Gastrocnemius medialis (tissue), 4 donors: ENCODE measurements around the gene CCDC177. TPM values are rescaled to one million over a fixed set of nuclear protein-coding genes. Genes with fewer than 3 reads are reported as not detected.

Experiments used
- ATAC-seq, 2 donors: fragments of 150-250 bp; one replicate each; pipeline ENCODE4 v1.9.1; 2016
- DNase-seq, 2 donors: peaks; one replicate each; pipeline ENCODE4 v3.0.0-alpha.2; 2019
- H3K27ac ChIP-seq, 4 donors: fragments of 200-600 bp; sonication (generic); 1 replicate in 1 of 4; 2 replicates in 3 of 4; pipeline ENCODE4 v1.5.1; 2016 to 2018; ENCODE audit warnings: mild to moderate bottlenecking in 2 of 4, moderate library complexity in 1 of 4
- H3K27me3 ChIP-seq, 3 donors: fragments of 200-600 bp; sonication (generic) in 2 of 3; 1 replicate in 1 of 3; 2 replicates in 2 of 3; pipeline versions ENCODE4 v1.5.1 to v1.6.0; 2016 to 2019; ENCODE audit warnings: mild to moderate bottlenecking in 1 of 3, moderate library complexity in 1 of 3
- H3K36me3 ChIP-seq, 2 donors: fragments of 200-600 bp; sonication (generic) in 1 of 2; one replicate each; pipeline ENCODE4 v1.5.1; 2017 to 2018
- H3K4me1 ChIP-seq, 2 donors: fragments of 200-600 bp; sonication (generic) in 1 of 2; one replicate each; pipeline ENCODE4 v1.5.1; 2016 to 2017; ENCODE audit warnings: mild to moderate bottlenecking in 2 of 2
- H3K4me3 ChIP-seq, 4 donors: fragments of 200-600 bp; sonication (generic) in 3 of 4; 1 replicate in 1 of 4; 2 replicates in 3 of 4; pipeline ENCODE4 v1.5.1; 2016 to 2019; ENCODE audit warnings: mild to moderate bottlenecking in 2 of 4
- H3K9me3 ChIP-seq, 3 donors: fragments of 200-600 bp; sonication (generic) in 2 of 3; 1 replicate in 1 of 3; 2 replicates in 2 of 3; pipeline ENCODE4 v1.5.1; 2016 to 2019
- POLR2A ChIP-seq, 2 donors: fragments of 450-650 bp; IDR thresholded peaks; one replicate each; pipeline ENCODE4 v1.6.1; 2017; ENCODE audit warnings: antibody characterized with exemption in 2 of 2, mild to moderate bottlenecking in 2 of 2, moderate library complexity in 2 of 2
- in situ Hi-C, 4 donors: fragments of 200-750 bp; cut with MboI; loops; one replicate each; pipeline versions ENCODE4 v1.15.0 to v1.8.0; 2017; ENCODE audit warnings: low sequenced_read_pairs in 4 of 4
- intact Hi-C: fragments of 100-400 bp; cut with DNase I; formaldehyde crosslinking; loops from one replicate; pipeline ENCODE4 v1.15.1; 2023; ENCODE audit warnings: low total_unique reads
- total RNA-seq, 4 donors: library from RNA; depleted of rRNA; stranded (reverse); fragments of >200 nt; gene quantifications; one replicate each; pipeline versions ENCODE4 v1.1.0 to v1.2.3, GENCODE V29; 2016
- TF ChIP-seq, protein P1 (sequence below), 5 experiments: fragments of 450-650 bp in 3 of 5; fragments of 200-600 bp in 2 of 5; sonication (generic) in 2 of 5; IDR thresholded peaks in 4 of 5; conservative IDR thresholded peaks in 1 of 5; 1 replicate in 4 of 5; 2 replicates in 1 of 5; pipeline ENCODE4 v1.5.1; 2016 to 2019; ENCODE audit warnings: antibody characterized with exemption in 5 of 5, mild to moderate bottlenecking in 3 of 5, moderate library complexity in 3 of 5

Gene CCDC177
- not detected for total RNA-seq

DNA sequence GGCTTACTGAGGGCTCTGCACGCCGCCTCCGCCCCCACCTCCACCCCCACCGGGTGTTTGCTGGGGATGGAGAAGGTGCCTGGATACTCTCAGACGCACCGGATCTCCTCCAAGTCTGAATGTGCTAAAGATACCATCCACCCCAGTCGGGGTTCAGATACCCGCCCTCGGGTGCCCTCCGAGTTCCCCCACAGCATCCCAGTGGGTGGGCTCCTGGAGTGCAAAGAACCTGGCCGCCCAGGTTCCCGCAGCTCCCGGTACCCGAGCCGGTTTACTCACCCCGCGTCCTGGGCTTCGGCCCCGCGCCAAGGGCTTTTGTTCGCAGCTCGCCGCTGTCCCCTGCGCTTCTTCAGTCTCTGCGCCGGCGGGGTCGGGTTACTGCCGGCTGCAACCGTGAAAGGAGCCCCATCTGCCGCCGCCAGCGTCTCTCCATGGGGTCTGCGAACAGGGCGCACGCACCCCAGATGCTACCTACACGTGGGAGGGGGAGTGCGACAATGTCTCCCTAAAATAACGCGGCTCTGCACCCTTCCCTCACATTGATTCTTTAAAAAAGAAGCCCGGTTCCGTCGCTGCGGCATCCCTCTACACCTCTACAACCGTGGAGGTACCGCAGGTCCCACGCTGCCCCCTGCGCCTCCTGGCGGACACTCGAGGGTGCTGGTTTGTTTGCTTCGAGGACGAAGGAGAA is at the start of gene CCDC177:
CCDC177 (minus strand) TSS at position 609 of the 691 bp plus-strand sequence. CDS start 1,249 bp downstream, outside the sequence.
- Histone ChIP-seq H3K27me3 (peaks cover 58 to 71% (median 65%) of the 10 kb centered on the region in 3 donors), H3K9me3 (no peaks in the 10 kb centered on the region), H3K36me3 (no peaks in the 10 kb centered on the region), H3K4me3 (peak within 1 kb of the TSS; percentile 23 to 37 (median 28)), H3K4me1 (peaks cover 8 to 31% of the 10 kb centered on the region in 2 donors), H3K27ac (no peak within 1 kb of the TSS)
- no peak for TF ChIP-seq POLR2A (IDR thresholded peaks at IDR 0.05)
- TF ChIP-seq, protein P1, sequence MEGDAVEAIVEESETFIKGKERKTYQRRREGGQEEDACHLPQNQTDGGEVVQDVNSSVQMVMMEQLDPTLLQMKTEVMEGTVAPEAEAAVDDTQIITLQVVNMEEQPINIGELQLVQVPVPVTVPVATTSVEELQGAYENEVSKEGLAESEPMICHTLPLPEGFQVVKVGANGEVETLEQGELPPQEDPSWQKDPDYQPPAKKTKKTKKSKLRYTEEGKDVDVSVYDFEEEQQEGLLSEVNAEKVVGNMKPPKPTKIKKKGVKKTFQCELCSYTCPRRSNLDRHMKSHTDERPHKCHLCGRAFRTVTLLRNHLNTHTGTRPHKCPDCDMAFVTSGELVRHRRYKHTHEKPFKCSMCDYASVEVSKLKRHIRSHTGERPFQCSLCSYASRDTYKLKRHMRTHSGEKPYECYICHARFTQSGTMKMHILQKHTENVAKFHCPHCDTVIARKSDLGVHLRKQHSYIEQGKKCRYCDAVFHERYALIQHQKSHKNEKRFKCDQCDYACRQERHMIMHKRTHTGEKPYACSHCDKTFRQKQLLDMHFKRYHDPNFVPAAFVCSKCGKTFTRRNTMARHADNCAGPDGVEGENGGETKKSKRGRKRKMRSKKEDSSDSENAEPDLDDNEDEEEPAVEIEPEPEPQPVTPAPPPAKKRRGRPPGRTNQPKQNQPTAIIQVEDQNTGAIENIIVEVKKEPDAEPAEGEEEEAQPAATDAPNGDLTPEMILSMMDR (IDR thresholded peaks at IDR 0.05 in 4 of 5, conservative IDR thresholded peaks at IDR 0.05 in 1 of 5) = peak; percentile 51 to 82 (median 56)
- peak in 1 of 2 donors; percentile 49 for ATAC-seq
- in situ Hi-C loops (no loop called here), intact Hi-C loops (no loop called here)
- DNase-seq = no peak

DNA sequence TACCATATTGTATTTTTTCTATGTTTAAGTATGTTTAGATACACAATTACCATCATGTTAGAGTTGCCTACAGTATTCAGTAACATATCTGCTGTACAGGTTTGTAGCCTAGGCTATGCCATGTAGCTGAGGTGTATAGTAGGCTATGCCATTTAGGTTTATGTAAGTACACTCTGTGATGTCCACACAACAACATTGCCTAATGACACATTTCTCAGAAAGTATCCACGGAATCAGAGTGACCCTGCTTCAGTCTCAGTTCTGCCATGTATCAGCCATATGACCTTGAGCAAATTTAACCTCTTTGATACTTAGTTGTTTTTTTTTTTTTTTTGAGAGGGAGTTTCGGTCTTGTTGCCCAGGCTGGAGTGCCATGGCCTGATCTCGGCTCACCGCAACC is 49.5 kb upstream of the CCDC177 start:
- Histone ChIP-seq H3K27me3 (no peaks in the 10 kb centered on the region), H3K4me3 (no peak overlapping the region), H3K4me1 (peaks cover 26 to 59% of the 10 kb centered on the region in 2 donors), H3K9me3 (no peaks in the 10 kb centered on the region), H3K27ac (no peak overlapping the region), H3K36me3 (no peaks in the 10 kb centered on the region)
- intact Hi-C loops (no loop called here), in situ Hi-C loops (no loop called here)
- DNase-seq (no peak), ATAC-seq (no peak)
- TF ChIP-seq POLR2A (IDR thresholded peaks at IDR 0.05) = no peak
- TF ChIP-seq, protein P1 (IDR thresholded peaks at IDR 0.05 in 4 of 5, conservative IDR thresholded peaks at IDR 0.05 in 1 of 5) = no peak

DNA sequence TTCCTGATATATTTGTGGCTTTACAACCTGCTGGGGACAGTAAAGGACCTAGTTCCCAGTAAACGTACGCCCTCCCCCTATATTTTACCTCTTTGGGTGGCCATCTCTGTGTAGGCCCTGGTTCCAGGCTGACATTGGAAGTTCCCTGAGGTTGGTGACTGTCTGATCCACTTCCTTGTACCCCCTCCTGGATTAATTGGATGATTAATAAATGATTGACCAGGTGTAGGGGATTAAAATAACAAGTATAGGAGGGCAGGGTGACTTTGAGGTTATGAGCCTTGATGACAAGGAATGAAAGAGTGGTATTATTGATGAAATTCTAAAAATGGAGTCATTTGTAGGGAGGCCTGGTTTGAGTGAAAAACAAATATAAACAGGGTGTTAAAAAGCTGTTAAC is 46.3 kb upstream of the CCDC177 start:
- no peaks in the 10 kb centered on the region for H3K36me3 ChIP-seq
- intact Hi-C loops (no loop called here), in situ Hi-C loops (no loop called here)
- no peak overlapping the region for H3K4me3 ChIP-seq
- no peaks in the 10 kb centered on the region for H3K27me3 ChIP-seq
- H3K27ac ChIP-seq = no peak overlapping the region
- DNase-seq (no peak), ATAC-seq (no peak)
- peaks cover 48 to 75% of the 10 kb centered on the region in 2 donors for H3K4me1 ChIP-seq
- no peaks in the 10 kb centered on the region for H3K9me3 ChIP-seq
- TF ChIP-seq POLR2A (IDR thresholded peaks at IDR 0.05) = no peak
- TF ChIP-seq, protein P1 (IDR thresholded peaks at IDR 0.05 in 4 of 5, conservative IDR thresholded peaks at IDR 0.05 in 1 of 5) = no peak

DNA sequence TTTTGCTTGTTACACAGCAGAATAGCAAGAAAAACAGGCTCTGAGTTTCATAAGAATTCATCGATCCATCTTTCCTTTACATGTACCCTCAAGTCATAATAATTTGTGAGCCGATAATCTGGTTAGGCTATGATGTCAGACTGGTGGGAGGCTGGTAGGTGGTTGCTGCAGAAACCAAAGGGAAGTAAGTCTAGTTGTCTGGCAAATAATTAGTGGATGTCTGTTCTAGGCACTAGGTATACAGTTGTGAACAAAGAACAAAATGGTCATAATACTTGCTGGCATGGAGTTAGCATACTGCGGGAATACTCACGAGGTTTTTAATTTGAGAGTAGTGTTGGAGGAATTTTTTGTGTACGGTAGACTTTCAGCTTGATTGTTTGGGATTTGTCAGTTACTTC is 45.5 kb upstream of the CCDC177 start:
- DNase-seq (no peak), ATAC-seq (no peak)
- H3K4me1 ChIP-seq = peaks cover 54 to 75% of the 10 kb centered on the region in 2 donors
- no peak overlapping the region for H3K4me3 ChIP-seq
- no peak for TF ChIP-seq POLR2A (IDR thresholded peaks at IDR 0.05)
- TF ChIP-seq, protein P1 (IDR thresholded peaks at IDR 0.05 in 4 of 5, conservative IDR thresholded peaks at IDR 0.05 in 1 of 5) = no peak
- no peaks in the 10 kb centered on the region for H3K36me3 ChIP-seq
- no peaks in the 10 kb centered on the region for H3K9me3 ChIP-seq
- intact Hi-C loops (no loop called here), in situ Hi-C loops (no loop called here)
- H3K27ac ChIP-seq = no peak overlapping the region
- no peaks in the 10 kb centered on the region for H3K27me3 ChIP-seq
